Measurements from ENCODE around the gene NFE2L2. TPM values are rescaled to one million over a fixed set of nuclear protein-coding genes. Genes with fewer than 3 reads are reported as not detected.

NFE2L2 gene
- total RNA-seq, 2 donors from 2014 or later: 68.2 to 84.1 TPM

DNA sequence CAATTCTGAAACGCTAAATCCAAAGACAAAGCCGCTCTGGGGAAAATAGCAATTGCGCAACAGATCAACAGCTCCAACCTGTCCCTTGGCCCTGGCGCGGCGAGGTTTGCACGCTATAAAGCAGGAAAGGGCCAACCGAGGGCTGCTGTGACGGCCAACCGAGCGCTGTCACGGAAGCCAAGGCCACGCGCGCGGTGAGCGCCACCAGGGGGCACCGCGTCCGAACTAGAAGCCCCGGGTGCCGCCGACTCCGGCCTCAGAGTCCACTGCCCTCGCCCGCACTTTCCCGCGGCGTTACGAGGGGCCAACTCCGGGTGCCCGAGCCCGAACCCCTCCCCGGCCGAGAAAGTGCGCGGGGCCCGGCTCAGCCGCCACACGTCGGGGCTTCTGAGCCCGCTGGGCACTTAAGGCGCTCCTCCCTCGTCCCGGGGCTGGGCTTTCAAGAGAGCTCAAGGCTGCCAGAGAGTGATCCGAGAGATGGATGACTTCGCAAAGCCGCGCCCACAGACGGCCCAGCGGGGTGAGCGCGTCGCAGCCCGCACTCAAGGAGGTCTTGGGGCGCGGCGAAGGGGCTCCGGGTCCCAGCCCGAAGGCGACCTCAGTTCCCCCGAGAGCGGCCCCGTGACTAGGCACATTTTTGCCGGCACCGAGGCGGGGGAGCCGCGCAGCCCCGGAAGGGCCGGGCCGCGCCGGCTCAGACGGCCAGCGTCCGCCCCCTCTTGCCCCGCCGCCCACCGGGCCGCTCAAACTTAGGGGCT is 897 bp downstream of the NFE2L2 start:
- Histone ChIP-seq H3K36me3 (no peaks in the 10 kb centered on the region), H3K9me3 (no peaks in the 10 kb centered on the region), H3K27ac (peak overlapping the region; percentile 100), H3K4me3 (peak overlapping the region; percentile 89 to 99), H3K27me3 (no peaks in the 10 kb centered on the region), H3K4me1 (peaks cover 0 to 50% of the 10 kb centered on the region in 2 donors)
- peak; percentile 99 for DNase-seq (ENCODE audit: low spot score)
- peak; percentile 64 to 90 for TF ChIP-seq CTCF (IDR thresholded peaks at IDR 0.05)

DNA sequence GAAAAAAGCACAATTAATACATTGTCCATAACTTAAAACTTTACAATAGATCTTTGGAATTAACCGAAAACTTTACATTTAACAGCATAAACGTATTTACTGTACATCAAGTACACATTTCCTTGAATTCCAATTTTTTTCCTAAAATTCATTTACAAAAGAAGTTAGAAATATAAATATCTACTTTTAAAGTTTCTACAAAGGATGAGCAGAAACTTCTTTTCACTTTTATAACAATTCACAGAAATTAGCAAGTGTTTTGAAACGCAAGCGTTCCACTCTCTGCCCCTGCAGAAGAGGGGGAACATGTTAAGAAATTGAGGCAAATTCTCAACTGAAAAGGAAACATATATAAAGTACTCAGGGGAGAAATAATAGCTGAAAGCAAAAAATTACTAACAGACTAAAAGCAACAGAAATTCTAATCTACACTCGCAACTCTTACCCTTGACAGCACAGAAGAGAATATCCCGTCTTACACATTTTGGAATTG is 1.5 kb downstream of the NFE2L2 start:
- Histone ChIP-seq H3K4me3 (peak overlapping the region; percentile 89 to 99), H3K9me3 (no peaks in the 10 kb centered on the region), H3K27ac (peak overlapping the region; percentile 100), H3K36me3 (no peaks in the 10 kb centered on the region), H3K27me3 (no peaks in the 10 kb centered on the region), H3K4me1 (peaks cover 0 to 53% of the 10 kb centered on the region in 2 donors)
- no peak for DNase-seq (ENCODE audit: low spot score)
- no peak for TF ChIP-seq CTCF (IDR thresholded peaks at IDR 0.05)

DNA sequence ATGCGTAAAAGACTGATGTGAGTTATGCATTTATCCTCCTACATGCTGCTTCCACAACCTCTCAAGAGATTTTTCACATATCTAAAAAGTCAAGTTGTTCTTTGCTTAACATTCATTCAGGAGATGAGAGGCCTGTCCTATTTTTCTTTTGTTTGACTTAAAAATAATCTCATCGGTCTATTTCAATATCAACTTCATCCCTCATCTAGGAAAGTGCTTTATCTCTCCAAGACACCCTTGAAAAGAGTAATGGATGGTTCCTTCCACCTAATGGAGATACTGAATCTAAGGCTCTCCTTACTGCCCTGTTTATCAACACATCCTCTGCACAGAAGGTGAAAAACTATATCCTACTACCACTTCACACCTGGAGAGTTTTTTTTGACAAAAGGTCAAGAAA is 2.4 kb downstream of the NFE2L2 start:
- no peaks in the 10 kb centered on the region for H3K9me3 ChIP-seq
- no peak for DNase-seq (ENCODE audit: low spot score)
- H3K4me3 ChIP-seq: peak overlapping the region; percentile 89 to 99
- peak overlapping the region; percentile 100 for H3K27ac ChIP-seq
- H3K27me3 ChIP-seq: no peaks in the 10 kb centered on the region
- H3K4me1 ChIP-seq: peaks cover 0 to 60% of the 10 kb centered on the region in 2 donors
- no peaks in the 10 kb centered on the region for H3K36me3 ChIP-seq
- no peak for TF ChIP-seq CTCF (IDR thresholded peaks at IDR 0.05)

GRCh38 chr2:177261116-177262060 is 3.1 kb downstream of the NFE2L2 start:
- no peak for TF ChIP-seq CTCF (IDR thresholded peaks at IDR 0.05)
- peaks cover 0 to 62% of the 10 kb centered on the region in 2 donors for H3K4me1 ChIP-seq
- H3K36me3 ChIP-seq: no peaks in the 10 kb centered on the region

GRCh38 chr2:177260379-177260778 is 4.1 kb downstream of the NFE2L2 start:
- no peak for TF ChIP-seq CTCF (IDR thresholded peaks at IDR 0.05)
- peak overlapping the region; percentile 100 for H3K27ac ChIP-seq
- H3K27me3 ChIP-seq: no peaks in the 10 kb centered on the region
- no peaks in the 10 kb centered on the region for H3K36me3 ChIP-seq
- DNase-seq (ENCODE audit: low spot score): no peak
- H3K4me3 ChIP-seq: peak overlapping the region in 1 of 2 donors; percentile 99
- peaks cover 0 to 61% of the 10 kb centered on the region in 2 donors for H3K4me1 ChIP-seq
- H3K9me3 ChIP-seq: no peaks in the 10 kb centered on the region

More at GRCh38 chr2:177261116-177262060, 3.1 kb downstream of the NFE2L2 start:
- Histone ChIP-seq H3K9me3 (no peaks in the 10 kb centered on the region), H3K4me3 (peak overlapping the region; percentile 89 to 99), H3K27ac (peak overlapping the region; percentile 100), H3K27me3 (no peaks in the 10 kb centered on the region)
- DNase-seq (ENCODE audit: low spot score): no peak

Measured in right atrium auricular region (tissue), 2 donors.